GM12874 (cell line): ENCODE data around the gene PHACTR1.

Source experiments
- CTCF ChIP-seq: IDR thresholded peaks from 2 replicates; pipeline ENCODE4 v1.5.1; 2011; ENCODE audit warnings: low read depth, mild to moderate bottlenecking, control low read depth, low read length, moderate library complexity; ENCODE audit not compliant: insufficient read depth

The PHACTR1 gene

GRCh38 chr6:13292774-13293173 lies 576.2 kb downstream of the PHACTR1 start:
- TF ChIP-seq CTCF: no peak

GRCh38 chr6:13294499-13295069 lies 578.0 kb downstream of the PHACTR1 start:
- no peak for TF ChIP-seq CTCF

GRCh38 chr6:13295576-13295975 lies 579.0 kb downstream of the PHACTR1 start:
- no peak for TF ChIP-seq CTCF

- no peak for TF ChIP-seq CTCF
Observed at GRCh38 chr6:13296536-13296997, 580.0 kb downstream of the PHACTR1 start.

- no peak for TF ChIP-seq CTCF
Observed at GRCh38 chr6:13297391-13297790, 580.8 kb downstream of the PHACTR1 start.

- TF ChIP-seq CTCF: no peak
Observed at GRCh38 chr6:13298446-13298845, 581.9 kb downstream of the PHACTR1 start.

- TF ChIP-seq CTCF: no peak
Observed at GRCh38 chr6:13299403-13299821, 582.8 kb downstream of the PHACTR1 start.
